ENCODE results near the gene CACNA2D2. TPM values are rescaled to one million over a fixed set of nuclear protein-coding genes. Genes with fewer than 3 reads are reported as not detected.

Gene CACNA2D2
- total RNA-seq, 4 donors from 2014 or later, result 0.19 to 3.6 (median 0.94) TPM

DNA sequence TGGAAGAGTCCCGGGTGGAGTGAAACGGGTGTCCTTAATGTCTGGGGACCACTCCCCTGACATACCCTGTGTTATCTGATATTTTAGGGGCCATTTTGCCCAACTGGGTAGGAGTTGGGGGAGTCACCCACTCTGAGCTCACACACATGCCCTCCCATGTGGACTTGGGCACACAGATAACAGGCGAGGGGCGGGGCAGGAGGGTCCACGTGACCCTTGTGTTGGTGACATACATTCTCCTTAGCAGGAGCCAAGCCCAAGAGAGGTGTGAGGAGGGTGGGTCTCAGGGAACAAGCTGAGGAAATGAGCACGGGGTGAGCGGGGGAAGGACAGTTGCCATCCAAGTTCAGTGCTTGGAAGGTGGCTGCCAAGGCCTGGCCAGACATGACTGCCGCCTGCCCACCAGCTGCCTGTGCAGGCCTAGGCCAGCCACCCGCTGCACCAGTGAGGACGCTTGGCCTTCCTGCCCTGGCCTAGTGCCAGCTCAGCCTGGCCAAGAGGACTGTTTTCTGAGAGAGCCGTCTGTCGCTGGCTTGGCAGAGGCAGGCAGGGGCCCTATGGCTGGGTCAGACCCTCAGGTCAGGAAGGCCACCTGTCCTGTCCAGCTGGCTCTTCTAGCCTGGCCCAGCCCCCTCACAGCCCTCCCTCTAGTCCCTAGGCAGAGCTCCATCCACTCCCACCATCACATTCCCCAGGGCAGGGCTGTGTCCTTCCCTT, 112.8 kb downstream of the CACNA2D2 start:
- DNase-seq (ENCODE audit: low spot score) (no peak), ATAC-seq (ENCODE audit: low FRiP score) (no peak)

DNA sequence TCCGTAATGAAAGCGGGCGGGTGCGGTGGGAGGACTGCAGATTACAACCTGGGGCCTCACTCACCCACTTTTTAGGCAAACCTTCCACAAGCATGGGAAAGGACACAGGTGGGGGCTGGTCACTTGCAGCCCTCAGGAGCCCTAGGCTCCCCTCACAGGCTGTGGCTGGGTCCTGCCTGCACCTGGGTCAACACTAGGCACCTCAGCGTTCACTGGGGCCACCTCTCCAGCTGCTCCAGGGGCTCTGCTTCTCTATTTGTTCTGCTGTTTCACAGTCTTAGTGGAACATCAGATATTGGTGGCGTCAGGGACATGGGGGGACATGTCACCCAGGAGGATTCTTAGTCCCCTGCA, 114.0 kb downstream of the CACNA2D2 start:
- ATAC-seq (ENCODE audit: low FRiP score) (no peak), DNase-seq (ENCODE audit: low spot score) (no peak)
- TF ChIP-seq, protein P1, sequence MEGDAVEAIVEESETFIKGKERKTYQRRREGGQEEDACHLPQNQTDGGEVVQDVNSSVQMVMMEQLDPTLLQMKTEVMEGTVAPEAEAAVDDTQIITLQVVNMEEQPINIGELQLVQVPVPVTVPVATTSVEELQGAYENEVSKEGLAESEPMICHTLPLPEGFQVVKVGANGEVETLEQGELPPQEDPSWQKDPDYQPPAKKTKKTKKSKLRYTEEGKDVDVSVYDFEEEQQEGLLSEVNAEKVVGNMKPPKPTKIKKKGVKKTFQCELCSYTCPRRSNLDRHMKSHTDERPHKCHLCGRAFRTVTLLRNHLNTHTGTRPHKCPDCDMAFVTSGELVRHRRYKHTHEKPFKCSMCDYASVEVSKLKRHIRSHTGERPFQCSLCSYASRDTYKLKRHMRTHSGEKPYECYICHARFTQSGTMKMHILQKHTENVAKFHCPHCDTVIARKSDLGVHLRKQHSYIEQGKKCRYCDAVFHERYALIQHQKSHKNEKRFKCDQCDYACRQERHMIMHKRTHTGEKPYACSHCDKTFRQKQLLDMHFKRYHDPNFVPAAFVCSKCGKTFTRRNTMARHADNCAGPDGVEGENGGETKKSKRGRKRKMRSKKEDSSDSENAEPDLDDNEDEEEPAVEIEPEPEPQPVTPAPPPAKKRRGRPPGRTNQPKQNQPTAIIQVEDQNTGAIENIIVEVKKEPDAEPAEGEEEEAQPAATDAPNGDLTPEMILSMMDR (IDR thresholded peaks at IDR 0.05), result no peak

More for the DNA sequence above, 112.8 kb downstream of the CACNA2D2 start:
- TF ChIP-seq, protein P1 (IDR thresholded peaks at IDR 0.05), result no peak

DNA sequence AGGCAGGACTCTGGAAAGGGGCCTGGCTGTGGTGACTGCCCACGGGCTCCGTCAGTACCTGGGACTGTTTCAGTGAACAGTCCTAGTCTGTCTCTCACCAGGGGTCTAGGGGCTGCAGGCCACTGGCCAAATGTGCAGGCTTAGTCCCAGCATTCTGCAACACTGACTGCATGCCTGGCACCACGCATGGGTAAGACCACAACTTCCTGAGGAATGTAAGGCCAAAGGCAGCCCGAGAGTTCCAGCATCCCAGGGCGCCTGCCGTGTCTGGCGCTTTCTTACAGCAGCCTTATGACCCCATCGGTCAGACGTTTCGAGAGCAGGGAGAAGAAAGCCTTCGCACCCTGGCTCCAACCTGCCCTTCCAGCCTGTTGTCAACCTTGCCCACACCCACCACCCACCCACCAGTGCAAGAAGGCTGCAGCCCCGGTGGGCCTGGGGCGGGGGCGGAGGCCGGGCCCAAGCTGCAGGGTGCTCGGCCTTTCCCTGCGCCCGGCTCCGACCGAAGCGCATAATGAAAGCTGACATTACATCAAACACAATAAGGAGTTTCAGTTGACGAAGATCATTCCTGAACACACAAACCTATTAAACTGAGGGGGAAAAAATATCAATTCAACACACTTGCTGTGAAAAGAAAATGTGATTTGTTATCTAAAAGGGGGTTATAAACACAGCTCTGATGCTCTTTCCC, 114.6 kb downstream of the CACNA2D2 start:
- no peak for ATAC-seq (ENCODE audit: low FRiP score)
- no peak for DNase-seq (ENCODE audit: low spot score)
- TF ChIP-seq, protein P1 (IDR thresholded peaks at IDR 0.05), result no peak

DNA sequence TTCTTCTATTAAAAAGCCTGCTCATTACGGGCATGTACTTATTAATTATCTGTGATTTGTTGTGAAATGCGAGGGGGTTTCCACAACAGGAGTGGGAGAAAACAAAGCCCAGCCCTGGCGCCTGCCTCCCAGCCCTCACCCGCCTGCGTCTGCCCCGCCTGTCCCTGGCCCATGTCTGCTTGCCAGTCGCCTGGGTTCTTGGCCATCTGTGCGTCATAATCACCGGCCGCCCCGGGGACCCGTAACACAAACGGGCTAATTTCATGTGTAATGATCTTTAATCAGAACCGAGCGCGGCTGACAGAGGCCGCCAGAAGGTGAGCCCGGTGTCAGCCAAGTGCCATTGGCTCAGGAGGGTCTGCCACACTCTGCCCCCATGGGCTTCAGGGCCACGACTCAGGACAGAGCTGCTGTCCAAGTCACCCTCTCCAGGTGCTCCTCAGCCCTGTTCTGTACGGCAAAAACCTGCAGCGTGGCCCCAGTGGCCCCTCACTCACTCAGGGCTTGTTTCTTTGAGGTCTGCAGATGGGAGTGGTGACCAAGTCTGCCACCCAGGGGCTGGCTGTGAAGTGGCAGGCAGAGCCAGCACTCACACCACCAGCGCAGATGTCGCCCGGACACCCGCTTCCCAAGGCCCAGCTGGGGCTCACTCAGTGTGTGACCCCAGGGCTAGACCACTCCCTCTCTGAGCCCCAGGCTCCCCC, 115.3 kb downstream of the CACNA2D2 start:
- TF ChIP-seq, protein P1 (IDR thresholded peaks at IDR 0.05), result no peak
- no peak for DNase-seq (ENCODE audit: low spot score)
- ATAC-seq (ENCODE audit: low FRiP score), result no peak

DNA sequence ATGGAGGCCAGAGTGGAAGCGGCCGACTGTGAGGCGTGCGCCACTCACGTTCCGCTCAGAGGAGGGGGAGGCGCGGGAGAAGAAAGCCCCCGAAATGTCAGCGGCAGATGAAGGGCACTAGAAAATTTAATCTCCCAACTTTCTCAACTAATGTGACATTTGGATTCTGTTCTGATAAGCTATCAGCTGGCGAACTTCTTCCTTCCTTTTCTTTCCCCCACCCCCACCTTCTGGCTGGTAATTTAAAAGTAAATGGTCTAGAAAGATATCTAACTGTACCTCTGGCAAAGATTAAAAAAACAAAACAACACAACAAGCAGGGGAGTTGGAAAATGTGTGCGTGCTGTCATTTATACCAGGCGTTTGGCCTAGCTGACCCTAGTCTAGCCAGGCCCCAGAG, 117.7 kb downstream of the CACNA2D2 start:
- TF ChIP-seq, protein P1 (IDR thresholded peaks at IDR 0.05), result no peak
- DNase-seq (ENCODE audit: low spot score) (no peak), ATAC-seq (ENCODE audit: low FRiP score) (no peak)

DNA sequence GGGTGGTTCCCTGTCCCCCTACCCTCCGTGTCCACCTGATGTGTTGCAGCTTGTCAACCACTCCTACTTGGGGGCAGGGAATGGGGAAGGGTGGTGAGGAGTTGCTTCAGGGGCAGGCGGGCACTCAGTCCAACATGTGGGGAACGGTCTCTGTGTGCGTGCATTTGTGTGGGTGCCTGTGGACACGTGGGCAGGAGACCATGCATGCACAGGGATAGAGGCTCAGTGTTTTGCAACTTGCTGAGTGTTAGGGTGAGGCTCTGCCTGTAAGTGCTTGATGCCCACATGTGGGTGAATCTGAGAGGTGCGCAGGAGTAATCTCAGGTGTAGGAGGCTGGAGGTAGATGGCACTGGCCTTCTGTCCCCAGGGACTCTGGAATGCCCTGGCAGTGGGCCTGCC, 119.7 kb downstream of the CACNA2D2 start:
- TF ChIP-seq, protein P1 (IDR thresholded peaks at IDR 0.05), result no peak
- ATAC-seq (ENCODE audit: low FRiP score) (no peak), DNase-seq (ENCODE audit: low spot score) (no peak)
